DMS 273 (cell line): Measurements from ENCODE around the gene TMEM212.
"Not testable (repeated sequence)": the region's sequence is repeated elsewhere in the genome, so short reads cannot be mapped to it uniquely, and the experiment has no call there.

ENCODE experiments used
- DNase-seq: peaks from one replicate; lab custom pipeline; 2025; ENCODE audit not compliant: unreplicated experiment; lab: John Stamatoyannopoulos, UW

Gene TMEM212

DNA sequence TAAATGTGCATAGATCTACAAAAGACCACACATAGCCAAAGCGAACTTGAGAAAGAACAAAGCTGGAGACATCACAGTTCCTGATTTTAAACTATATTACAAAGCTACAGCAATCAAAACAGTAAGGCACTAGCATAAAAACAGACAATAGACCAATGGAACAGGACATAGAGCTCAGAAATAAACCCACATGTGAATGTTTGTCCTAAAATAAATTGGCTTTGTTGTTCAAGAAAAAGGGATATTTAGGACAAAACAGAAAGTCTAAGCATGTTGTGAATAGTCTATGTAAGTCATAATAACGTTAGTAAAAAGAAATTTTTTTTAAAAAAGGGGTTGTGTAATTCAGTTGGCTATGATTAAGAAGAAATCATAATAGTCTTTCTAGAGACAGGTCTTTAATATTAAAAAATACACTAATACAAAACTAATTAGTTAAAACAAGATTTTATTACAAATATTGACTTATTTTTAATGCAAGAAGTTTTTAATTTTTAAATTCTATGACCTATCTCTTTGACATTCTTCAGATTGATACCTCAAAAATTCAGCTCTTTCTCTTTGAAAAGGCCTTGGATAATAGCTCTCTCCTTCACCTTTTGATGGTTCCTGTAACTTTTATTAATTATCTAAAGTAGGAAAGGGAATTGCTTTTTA is 11.6 kb downstream of the TMEM212 start:
- DNase-seq, result peak; percentile 47

- not testable (repeated sequence) for DNase-seq
Measured at GRCh38 chr3:171858770-171859169, 15.6 kb downstream of the TMEM212 start.

- DNase-seq, result no peak
Measured at GRCh38 chr3:171860830-171861535, 17.8 kb downstream of the TMEM212 start.

DNA sequence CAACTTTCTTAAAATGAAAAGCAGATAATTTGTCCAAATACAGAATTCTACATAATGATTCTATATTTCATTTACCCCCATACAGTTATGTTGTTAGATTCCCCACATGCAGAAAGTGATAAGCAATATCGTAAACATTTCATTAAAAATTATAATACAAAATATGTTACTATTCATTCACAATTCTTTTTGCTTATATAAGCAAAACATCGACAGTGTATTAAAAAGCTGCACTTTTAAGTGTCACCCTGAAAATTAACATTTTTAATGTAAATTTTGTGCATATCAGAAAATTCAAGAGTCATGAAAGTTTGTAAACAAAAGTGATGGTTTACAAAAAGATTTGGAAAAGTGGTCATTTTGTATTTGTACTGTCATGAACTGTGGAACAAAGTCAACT is 19.2 kb downstream of the TMEM212 start:
- DNase-seq, result no peak

DNA sequence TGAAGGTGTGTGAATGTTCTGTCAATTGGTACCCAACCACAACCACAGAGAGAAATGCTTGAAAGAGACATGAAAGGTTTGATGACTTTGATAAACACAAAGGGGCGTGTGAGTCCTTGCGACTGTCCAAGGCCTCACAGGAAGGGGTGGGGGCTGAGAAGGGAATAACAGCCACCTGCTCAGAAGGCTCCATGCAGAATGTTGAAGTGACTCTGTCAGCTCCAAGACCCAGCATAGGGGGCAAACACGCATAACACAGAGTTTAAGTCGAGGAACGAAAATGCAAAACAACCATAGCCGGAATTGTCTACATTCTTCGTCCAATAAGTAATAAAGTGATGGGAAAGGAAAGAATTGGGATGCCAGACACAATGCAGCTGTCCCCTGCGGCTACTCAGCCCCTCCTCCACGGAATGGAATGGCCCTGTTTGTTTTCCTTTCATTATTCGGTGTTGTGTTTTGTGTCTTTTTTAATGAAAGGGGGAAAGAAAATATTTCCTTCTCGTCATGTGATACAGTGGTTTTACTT is 19.9 kb downstream of the TMEM212 start:
- no peak for DNase-seq

- no peak for DNase-seq
Measured at GRCh38 chr3:171863920-171864319, 20.8 kb downstream of the TMEM212 start.

GRCh38 chr3:171865191-171865865 is 22.2 kb downstream of the TMEM212 start:
- no peak for DNase-seq

GRCh38 chr3:171867981-171868380 is 24.8 kb downstream of the TMEM212 start:
- peak; percentile 53 for DNase-seq

- DNase-seq, result no peak
Measured at GRCh38 chr3:171871392-171872274, 28.5 kb downstream of the TMEM212 start.

GRCh38 chr3:171873580-171873979 is 30.4 kb downstream of the TMEM212 start:
- DNase-seq, result no peak

GRCh38 chr3:171874251-171874681 is 31.1 kb downstream of the TMEM212 start:
- DNase-seq, result peak; percentile 22

DNA sequence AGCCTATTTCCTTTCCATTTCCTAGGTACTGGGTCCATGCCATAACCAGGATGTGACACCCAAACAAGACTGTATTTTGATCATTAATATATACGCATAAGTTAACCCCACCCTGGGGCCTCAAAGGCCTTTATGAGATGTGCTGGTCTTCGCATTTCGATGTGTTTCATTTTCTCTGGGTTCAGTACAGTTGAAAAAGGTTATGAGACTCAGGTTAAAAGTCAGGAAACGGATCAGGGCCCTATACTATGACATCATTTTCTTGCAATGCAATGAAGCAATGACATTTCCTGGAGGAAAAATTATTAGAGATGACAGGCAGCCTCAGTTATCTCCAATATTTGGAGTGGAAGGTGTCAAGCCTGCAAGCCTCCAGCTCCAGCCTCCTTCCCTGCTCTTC is 31.7 kb downstream of the TMEM212 start:
- DNase-seq, result no peak

DNA sequence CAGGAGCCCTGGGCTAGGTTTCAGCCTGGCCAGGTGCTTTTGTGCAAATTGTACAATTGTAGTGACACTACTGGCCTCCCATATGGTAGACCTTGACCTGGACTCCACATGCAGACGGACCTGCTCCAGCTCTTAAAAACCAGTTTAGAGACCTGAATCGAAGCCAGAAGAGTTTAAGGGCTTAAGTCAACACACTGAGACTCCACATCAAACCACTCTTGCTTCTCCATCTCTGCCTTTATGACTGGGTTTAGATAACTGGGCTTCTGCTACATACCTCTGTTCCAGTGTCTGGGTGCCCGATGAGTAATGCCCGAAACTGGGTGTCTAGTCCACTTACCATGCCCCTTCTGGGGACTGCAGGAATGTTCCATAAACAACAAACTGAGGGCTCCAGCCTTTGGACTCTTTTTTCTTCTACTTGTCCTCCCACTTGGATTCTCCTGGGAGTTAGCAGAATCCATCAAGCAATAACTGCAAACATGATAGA is 32.8 kb downstream of the TMEM212 start:
- no peak for DNase-seq

DNA sequence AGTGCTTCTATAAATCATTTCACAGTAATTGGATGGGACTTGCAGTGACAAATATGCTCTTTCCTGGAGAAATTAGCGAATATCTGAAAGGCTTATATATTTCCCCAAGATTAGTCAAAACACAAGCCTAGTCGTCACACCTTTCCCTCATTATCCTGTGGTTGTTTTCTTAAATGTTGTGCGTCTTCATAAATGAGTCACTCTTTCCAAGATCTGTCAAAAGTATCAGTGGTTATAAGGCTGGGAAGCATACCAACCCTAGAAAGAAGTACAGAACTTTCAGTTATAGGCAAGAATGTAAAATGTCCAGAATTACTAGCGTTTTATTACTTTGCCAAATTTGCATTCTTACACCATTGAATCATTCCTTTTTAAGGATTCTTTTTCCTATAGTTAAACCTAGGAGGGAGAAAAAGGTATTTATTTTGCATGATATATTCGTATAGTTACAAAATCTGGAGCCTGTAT is 33.6 kb downstream of the TMEM212 start:
- no peak for DNase-seq

GRCh38 chr3:171878461-171879225 is 35.5 kb downstream of the TMEM212 start:
- DNase-seq, result no peak

- DNase-seq, result no peak
Measured at GRCh38 chr3:171879472-171879871, 36.3 kb downstream of the TMEM212 start.

GRCh38 chr3:171880101-171880870 is 37.1 kb downstream of the TMEM212 start:
- no peak for DNase-seq

- DNase-seq, result no peak
Measured at GRCh38 chr3:171881251-171881650, 38.1 kb downstream of the TMEM212 start.

DNA sequence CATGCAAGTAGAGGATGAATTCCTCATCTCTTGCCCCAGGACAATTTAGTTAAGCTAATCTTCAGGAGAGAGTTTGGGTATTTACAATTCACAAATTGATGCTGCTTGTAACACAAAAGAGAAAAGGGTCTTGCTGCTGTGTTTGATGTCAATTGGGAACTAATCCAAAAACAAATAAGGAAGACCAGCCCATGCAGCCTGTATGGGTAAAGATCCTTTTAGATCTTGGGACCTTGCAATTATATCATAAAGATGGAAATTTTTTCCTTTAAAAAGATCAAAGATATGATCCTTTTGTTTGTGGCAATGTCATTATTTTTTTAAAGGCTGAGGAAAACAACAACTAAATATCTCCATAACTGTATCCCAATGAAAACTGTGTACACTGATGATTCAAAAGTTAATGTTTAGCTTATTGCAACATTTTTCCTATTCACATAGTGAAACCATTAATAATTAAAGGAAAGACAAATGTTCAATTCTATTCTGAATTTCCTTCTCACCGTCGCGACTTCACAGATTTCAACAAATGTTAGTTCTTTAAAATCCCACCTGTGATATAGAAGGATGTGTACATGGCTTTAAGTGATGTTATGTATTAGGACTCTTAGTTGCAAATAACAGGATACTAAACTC is 40.2 kb downstream of the TMEM212 start:
- DNase-seq, result no peak
